Heart right ventricle (tissue), 16 donors: Measurements from ENCODE around the gene HACE1. TPM values are rescaled to one million over a fixed set of nuclear protein-coding genes. Genes with fewer than 3 reads are reported as not detected.

Source experiments
- ATAC-seq, 8 donors: fragments of 200-7000 bp; cut with Tn5 transposase; one replicate each; pipeline ENCODE4 v1.9.1; 2020; ENCODE audit warnings: mild to moderate bottlenecking in 8 of 8, moderate library complexity in 8 of 8, moderate number of reproducible peaks in 1 of 8
- DNase-seq, 2 donors: peaks; one replicate each; pipeline ENCODE4 v3.0.0-alpha.2; 2020
- H3K27ac ChIP-seq, 10 donors: fragments of 200-600 bp; sonication (generic) in 2 of 10; one replicate each; pipeline versions ENCODE4 v1.5.0 to v1.8.0; 2020 to 2022; ENCODE audit warnings: mild to moderate bottlenecking in 3 of 10
- H3K27me3 ChIP-seq, 7 donors: fragments of 200-600 bp; one replicate each; pipeline ENCODE4 v1.8.0; 2021 to 2022; ENCODE audit warnings: mild to moderate bottlenecking in 2 of 7
- H3K36me3 ChIP-seq, 9 donors: fragments of 200-600 bp; sonication (generic) in 1 of 9; one replicate each; pipeline versions ENCODE4 v1.5.0 to v1.8.0; 2020 to 2022; ENCODE audit warnings: mild to moderate bottlenecking in 2 of 9
- H3K4me1 ChIP-seq, 9 donors: fragments of 200-600 bp; sonication (generic) in 1 of 9; one replicate each; pipeline versions ENCODE4 v1.5.0 to v1.8.0; 2020 to 2022; ENCODE audit warnings: mild to moderate bottlenecking in 4 of 9
- H3K4me3 ChIP-seq, 10 donors: fragments of 200-600 bp; sonication (generic) in 2 of 10; one replicate each; pipeline versions ENCODE4 v1.5.0 to v1.8.0; 2020 to 2022; ENCODE audit warnings: mild to moderate bottlenecking in 7 of 10, moderate library complexity in 2 of 10
- H3K9me3 ChIP-seq, 11 donors: fragments of 200-600 bp in 10 of 11; sonication (generic) in 2 of 11; one replicate each; pipeline versions ENCODE4 v1.5.0 to v1.8.0; 2013 to 2022; ENCODE audit warnings: mild to moderate bottlenecking in 2 of 11, control low read depth in 1 of 11, moderate library complexity in 1 of 11
- CTCF ChIP-seq, 9 donors: fragments of 200-600 bp; sonication (generic) in 2 of 9; IDR thresholded peaks; one replicate each; pipeline versions ENCODE4 v1.5.0 to v1.8.0; 2021 to 2022; ENCODE audit warnings: antibody characterized with exemption in 9 of 9, mild to moderate bottlenecking in 5 of 9, moderate library complexity in 1 of 9
- WGBS, 2 donors: extraction: QIAGEN DNeasy Blood & Tissue Kit; methylation state at CpG; one replicate each; pipeline ENCODE4 v1.1.7; 2013; ENCODE audit warnings: inconsistent platforms in 1 of 2; 5-methylcytosine and 5-hydroxymethylcytosine counted together
- intact Hi-C, 10 donors: fragments of 100-400 bp; cut with DNase I; formaldehyde crosslinking; loops; one replicate each; pipeline versions ENCODE4 v1.11.1 to v1.14.2; 2022
- polyA plus RNA-seq, 2 donors: library from polyadenylated mRNA; stranded (reverse); fragments of 200-250 nt; gene quantifications; one replicate each; pipeline ENCODE4 v1.2.3, GENCODE V29; 2013
- total RNA-seq, 10 donors: library from RNA; stranded (reverse); fragmentation: NEBNext Ultra II Directional in 3 of 10; extraction: Animal tissue kit (Norgen Biotek cat#: 25700) in 3 of 10; gene quantifications; one replicate each; pipeline versions ENCODE4 v1.2.1 to v1.2.4, GENCODE V29; 2021 to 2023
- donor health status: Arrhythmogenic right ventricular cardiomyopathy.
- donor health status: ischemic (EF 13 %, LVEDD 7.1; RV severe dilation, severe dysfunction).
- donor health status: healthy with polysubstance abuse.
- donor health status: DM: no; HTN: yes; CAD: no.
- donor health status: DM: no; HTN: no; CAD: no.
- donor health status: ischemic (EF 25% LVEDD 6.9; RV normal size, moderate dysfunction).
- donor health status: ischemic (EF 25% LVEDD 5.7; RV mildly dilated, moderate dysfunction).
- donor health status: healthy.
- donor health status: DM: yes; HTN: yes; CAD: no.
- donor health status: Ischemic cardiomyopathy.
- donor health status: ischemic (EF 35%, LVEDD 5.7; RV mildly dilated, moderate dysfunction).
- donor health status: nonischemic (EF 11% LVEDD 7.7; RV severe dilation, severe dysfunction).
- donor health status: DM: yes; HTN: yes; CAD: no.
- donor health status: PGD.
- donor health status: ischemic (EF 29% LVEDD 5.4; RV normal size, mild dysfunction).
- donor health status: nonischemic (EF 23%, LVEDD 6.1; RV moderate dilation, normal function).

The HACE1 gene
- total and polyA plus RNA-seq, 12 donors, result 3.7 to 9.5 (median 7.1) TPM

- WGBS, 2 donors, result 54 to 55% methylated on average over 12 of the region's 12 CpGs
- peak in 1 of 8 donors; percentile 44 for ATAC-seq
- intact Hi-C loops, result no loop called here
Measured at GRCh38 chr6:104884867-104885517, 25.3 kb upstream of the HACE1 start.

GRCh38 chr6:104881964-104882668 is 22.4 kb upstream of the HACE1 start:
- Histone ChIP-seq H3K27ac (no peak overlapping the region), H3K36me3 (no peaks in the 10 kb centered on the region), H3K27me3 (peaks cover 0 to 28% (median 13%) of the 10 kb centered on the region in 7 donors), H3K4me1 (no peaks in the 10 kb centered on the region), H3K4me3 (no peak overlapping the region), H3K9me3 (peaks cover 0 to under 1% (median 0%) of the 10 kb centered on the region in 11 donors)
- intact Hi-C loops, result no loop called here
- no peak for DNase-seq
- no peak for TF ChIP-seq CTCF (IDR thresholded peaks at IDR 0.05)
- WGBS, 2 donors, result 31 to 35% methylated on average over 3 of the region's 3 CpGs
- no peak for ATAC-seq

More at GRCh38 chr6:104884867-104885517, 25.3 kb upstream of the HACE1 start:
- Histone ChIP-seq H3K9me3 (peaks cover 0 to 13% (median 0%) of the 10 kb centered on the region in 11 donors), H3K36me3 (no peaks in the 10 kb centered on the region), H3K27ac (no peak overlapping the region), H3K27me3 (peaks cover 0 to 25% (median 13%) of the 10 kb centered on the region in 7 donors), H3K4me3 (no peak overlapping the region), H3K4me1 (no peaks in the 10 kb centered on the region)
- TF ChIP-seq CTCF (IDR thresholded peaks at IDR 0.05), result no peak
- DNase-seq, result no peak

GRCh38 chr6:104862456-104862855 is 2.7 kb upstream of the HACE1 start:
- TF ChIP-seq CTCF (IDR thresholded peaks at IDR 0.05), result no peak
- no peak overlapping the region for H3K4me3 ChIP-seq
- intact Hi-C loops, result loop anchor here in 1 of 10 donors (5.0 kb wide), 1 partner anchor 275 kb away; a partner anchor contains a TSS
- ATAC-seq, result no peak
- 89 to 91% methylated on average over 3 of the region's 3 CpGs for WGBS, 2 donors
- peaks cover 0 to 18% (median 9%) of the 10 kb centered on the region in 9 donors for H3K4me1 ChIP-seq
- no peak overlapping the region for H3K27ac ChIP-seq
- no peaks in the 10 kb centered on the region for H3K36me3 ChIP-seq
- no peak for DNase-seq
- H3K27me3 ChIP-seq, result peaks cover 0 to 6% (median 0%) of the 10 kb centered on the region in 7 donors
- H3K9me3 ChIP-seq, result no peaks in the 10 kb centered on the region

GRCh38 chr6:104860221-104860620 is 502 bp upstream of the HACE1 start:
- 69 to 76% methylated on average over 2 of the region's 2 CpGs for WGBS, 2 donors
- Histone ChIP-seq H3K9me3 (no peaks in the 10 kb centered on the region), H3K36me3 (no peaks in the 10 kb centered on the region), H3K4me1 (peaks cover 0 to 18% (median 9%) of the 10 kb centered on the region in 9 donors), H3K4me3 (peak overlapping the region; percentile 79 to 98 (median 90)), H3K27me3 (no peaks in the 10 kb centered on the region), H3K27ac (peak overlapping the region in 9 of 10 donors; percentile 69 to 84 (median 80))
- no peak for TF ChIP-seq CTCF (IDR thresholded peaks at IDR 0.05)
- intact Hi-C loops, result loop anchor here in 1 of 10 donors (5.0 kb wide), 1 partner anchor 277 kb away; a partner anchor contains a TSS
- DNase-seq (no peak), ATAC-seq (no peak)
